CD14-positive monocyte (primary cell): ENCODE results near the gene MEX3C. TPM values are rescaled to one million over a fixed set of nuclear protein-coding genes. Genes with fewer than 3 reads are reported as not detected.

Source experiments
- DNase-seq, 3 donors: peaks; one replicate each; pipeline ENCODE4 v3.0.0-alpha.2; 2011 to 2022
- H2AFZ ChIP-seq: 2 replicates; pipeline ENCODE4 v1.6.0; 2012; ENCODE audit warnings: mild to moderate bottlenecking, low read depth, low read length, inconsistent platforms; ENCODE audit not compliant: insufficient read depth, poor library complexity, severe bottlenecking
- H3K27ac ChIP-seq, 2 donors: 1 replicate in 1 of 2; 2 replicates in 1 of 2; pipeline ENCODE4 v1.5.1; 2012 to 2013; ENCODE audit warnings: low read length in 2 of 2, control low read depth in 1 of 2, inconsistent platforms in 1 of 2, low read depth in 1 of 2, mild to moderate bottlenecking in 1 of 2
- H3K27me3 ChIP-seq, 2 donors: one replicate each; pipeline versions ENCODE4 v1.6.0 to v1.6.1; 2011 to 2013; ENCODE audit warnings: low read length in 2 of 2; ENCODE audit not compliant: control insufficient read depth in 2 of 2, insufficient read depth in 2 of 2
- H3K36me3 ChIP-seq, 2 donors: replicated peaks in 1 of 2; 1 replicate in 1 of 2; 2 replicates in 1 of 2; pipeline versions ENCODE4 v1.5.1 to v1.6.1; 2012 to 2013; ENCODE audit warnings: low read length in 2 of 2, control low read depth in 1 of 2, inconsistent platforms in 1 of 2, mild to moderate bottlenecking in 1 of 2; ENCODE audit not compliant: insufficient read depth in 2 of 2, control insufficient read depth in 1 of 2
- H3K4me1 ChIP-seq, 2 donors: 1 replicate in 1 of 2; 2 replicates in 1 of 2; pipeline versions ENCODE4 v1.5.1 to v1.6.1; 2012 to 2013; ENCODE audit warnings: low read length in 2 of 2, control low read depth in 1 of 2, inconsistent platforms in 1 of 2, mild to moderate bottlenecking in 1 of 2, moderate library complexity in 1 of 2; ENCODE audit not compliant: insufficient read depth in 2 of 2, control insufficient read depth in 1 of 2
- H3K4me2 ChIP-seq: replicated peaks from 2 replicates; pipeline ENCODE3; 2012; ENCODE audit warnings: low read length, moderate library complexity, mild to moderate bottlenecking; ENCODE audit not compliant: poor library complexity, severe bottlenecking; ENCODE audit errors: extremely low read depth
- H3K4me3 ChIP-seq, 3 experiments: fragments of 200-600 bp in 1 of 3; sonication (generic) in 1 of 3; replicated peaks in 1 of 3; 1 replicate in 2 of 3; 2 replicates in 1 of 3; pipeline ENCODE4 v1.5.1; 2011 to 2013; ENCODE audit warnings: low read length in 3 of 3, mild to moderate bottlenecking in 3 of 3, control low read depth in 2 of 3, low read depth in 2 of 3, inconsistent platforms in 1 of 3, moderate library complexity in 1 of 3
- H3K79me2 ChIP-seq: 2 replicates; pipeline ENCODE4 v1.6.0; 2012; ENCODE audit warnings: mild to moderate bottlenecking, control low read depth, inconsistent platforms, low read length, moderate library complexity; ENCODE audit not compliant: insufficient read depth
- H3K9ac ChIP-seq: 2 replicates; pipeline ENCODE4 v1.6.0; 2017; ENCODE audit warnings: low read length, mild to moderate bottlenecking; ENCODE audit not compliant: insufficient read depth, poor library complexity, severe bottlenecking
- H3K9me3 ChIP-seq, 2 donors: replicated peaks in 1 of 2; 1 replicate in 1 of 2; 2 replicates in 1 of 2; pipeline versions ENCODE4 v1.5.1 to v1.6.1; 2012 to 2013; ENCODE audit warnings: low read length in 2 of 2, control low read depth in 1 of 2; ENCODE audit not compliant: control insufficient read depth in 1 of 2, insufficient read depth in 1 of 2
- H4K20me1 ChIP-seq: 2 replicates; pipeline ENCODE4 v1.6.0; 2012; ENCODE audit warnings: mild to moderate bottlenecking, low read length, control low read depth, moderate library complexity; ENCODE audit not compliant: insufficient read depth
- H3K27ac Mint-ChIP-seq, 7 donors: one replicate each; pipeline ENCODE4 v1.8.0; 2020; ENCODE audit warnings: mild to moderate bottlenecking in 7 of 7, mixed read lengths in 7 of 7, moderate library complexity in 6 of 7, inconsistent platforms in 2 of 7
- H3K27me3 Mint-ChIP-seq, 3 donors: one replicate each; pipeline ENCODE4 v1.8.0; 2021 to 2022; ENCODE audit warnings: low read depth in 3 of 3, mild to moderate bottlenecking in 3 of 3, mixed read lengths in 3 of 3, moderate library complexity in 3 of 3, inconsistent platforms in 1 of 3
- H3K36me3 Mint-ChIP-seq, 2 donors: one replicate each; pipeline ENCODE4 v1.8.0; 2020; ENCODE audit warnings: mixed read lengths in 2 of 2, inconsistent platforms in 1 of 2, mild to moderate bottlenecking in 1 of 2
- H3K4me1 Mint-ChIP-seq: one replicate; pipeline ENCODE4 v1.8.0; 2020; ENCODE audit warnings: mild to moderate bottlenecking, mixed read lengths
- H3K4me3 Mint-ChIP-seq, 2 donors: one replicate each; pipeline ENCODE4 v1.8.0; 2020; ENCODE audit warnings: mild to moderate bottlenecking in 2 of 2, mixed read lengths in 2 of 2, moderate library complexity in 1 of 2
- H3K9me3 Mint-ChIP-seq, 7 donors: one replicate each; pipeline ENCODE4 v1.8.0; 2020 to 2022; ENCODE audit warnings: mixed read lengths in 7 of 7, mild to moderate bottlenecking in 6 of 7, moderate library complexity in 6 of 7, inconsistent platforms in 2 of 7
- CTCF ChIP-seq: fragments of 200-600 bp; IDR thresholded peaks from one replicate; pipeline ENCODE4 v1.8.0; 2022; ENCODE audit warnings: antibody characterized with exemption, mild to moderate bottlenecking
- WGBS: methylation state at CpG from one replicate; pipeline ENCODE4 v1.1.5; 2013; ENCODE audit warnings: missing lambda C conversion rate; ENCODE audit not compliant: insufficient coverage; 5-methylcytosine and 5-hydroxymethylcytosine counted together
- intact Hi-C, 2 donors: fragments of 100-400 bp; cut with micrococcal nuclease; formaldehyde crosslinking; loops; one replicate each; pipeline versions ENCODE4 v1.15.0 to v1.15.1; 2023
- polyA minus RNA-seq: library from RNA; depleted of rRNA, polyadenylated mRNA; stranded (reverse); fragments of >200 nt; gene quantifications from 2 replicates; pipeline ENCODE4 v1.2.3, GENCODE V29; 2012
- polyA plus RNA-seq, 3 donors: library from polyadenylated mRNA; depleted of rRNA in 1 of 3; unstranded in 2 of 3; stranded (reverse) in 1 of 3; fragments of 300-500 nt in 2 of 3; fragments of >200 nt in 1 of 3; fragmentation: Illumina TruSeq in 2 of 3; gene quantifications; 1 replicate in 2 of 3; 2 replicates in 1 of 3; pipeline ENCODE4 v1.2.3, GENCODE V29; 2012 to 2021
- total RNA-seq, 12 experiments: library from RNA in 1 of 12; stranded (reverse) in 1 of 12; fragments of 120-200 nt in 1 of 12; gene quantifications; one replicate each; pipeline ENCODE4 v1.2.4 and lab custom pipeline; 2013 to 2026; ENCODE audit warnings: mixed read lengths in 6 of 12, inconsistent platforms in 1 of 12

Gene MEX3C
- 26.8 TPM for total RNA-seq (2013)
- 10 to 100 TPM in 1 of 3 donors, 1 to 10 TPM in 2; 2.3 to 41.3 (median 5.2) TPM for polyA plus RNA-seq
- 20.9 and 23.9 TPM in 2 replicates for polyA minus RNA-seq
- 42.2 to 108 (median 93.0) reads per million in 11 experiments for total RNA-seq (lab: John Stamatoyannopoulos, UW)

DNA sequence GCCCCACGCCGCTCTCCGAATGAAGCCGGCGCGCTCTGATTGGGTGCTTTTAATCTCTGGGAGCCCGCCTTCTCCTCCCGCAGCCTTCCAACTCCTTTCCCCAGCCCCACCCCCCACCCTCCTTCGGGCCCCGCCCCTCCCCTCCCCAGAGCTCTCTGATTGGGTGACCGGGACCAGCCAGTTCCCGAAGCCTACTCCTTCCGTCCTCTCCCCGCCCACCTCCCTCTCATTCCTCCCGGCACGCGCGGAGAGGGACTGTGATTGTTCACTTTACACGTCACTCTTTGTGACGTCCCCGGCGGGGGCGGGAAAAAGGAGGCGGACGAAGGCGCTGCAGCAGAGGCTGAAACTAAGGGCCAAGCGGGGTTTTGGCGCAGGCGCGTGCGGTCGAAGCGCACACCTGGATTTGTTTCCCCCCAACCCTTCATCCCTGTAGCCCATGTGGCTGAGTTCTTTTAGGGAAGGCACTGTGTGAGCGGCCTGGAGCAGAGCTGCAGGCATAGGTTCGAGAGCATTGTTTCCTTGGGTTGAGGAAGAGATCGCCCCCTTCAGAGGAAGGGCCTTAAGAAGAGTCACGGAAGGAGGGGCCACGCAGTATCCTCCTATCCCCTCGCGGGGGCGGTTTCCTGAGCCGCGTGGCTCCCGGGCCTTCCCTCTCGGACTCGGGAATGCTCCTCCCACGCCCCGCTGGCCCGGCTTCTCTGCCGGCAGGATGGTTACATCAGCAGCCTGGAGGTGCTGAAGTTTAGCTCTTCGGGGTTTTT is at the start of gene MEX3C:
Gene MEX3C (minus strand): TSS at position 21 of the 764 bp plus-strand sequence. CDS start 361 bp downstream, outside the sequence.
- H3K9me3 ChIP-seq = no peaks in the 10 kb centered on the region
- Mint-ChIP-seq H3K4me3 (peak within 1 kb of the TSS; percentile 94 to 98), H3K9me3 (peaks cover 0 to 3% (median 0%) of the 10 kb centered on the region in 7 donors), H3K36me3 (peaks cover 0 to 6% of the 10 kb centered on the region in 2 donors), H3K27me3 (peaks cover 0 to 1% (median 1%) of the 10 kb centered on the region in 3 donors), H3K27ac (peak within 1 kb of the TSS; percentile 95 to 99 (median 99)), H3K4me1 (peaks cover 26% of the 10 kb centered on the region)
- peaks cover 13% of the 10 kb centered on the region for H4K20me1 ChIP-seq
- H3K4me3 ChIP-seq = peak within 1 kb of the TSS; percentile 72 to 86 (median 77)
- peak within 1 kb of the TSS; percentile 91 to 93 for H3K27ac ChIP-seq
- H3K4me1 ChIP-seq = peaks cover 16% of the 10 kb centered on the region in 2 donors
- peak within 1 kb of the TSS; percentile 95 for H3K4me2 ChIP-seq
- DNase-seq = peak; percentile 97 to 99 (median 99)
- no peaks in the 10 kb centered on the region for H3K27me3 ChIP-seq
- peaks cover 39% of the 10 kb centered on the region for H3K79me2 ChIP-seq
- TF ChIP-seq CTCF = no peak
- intact Hi-C loops = loop anchor here in 1 of 2 donors (10.0 kb wide), 1 partner anchor 233 kb away; the partner anchor contains the start of gene ELAC1
- WGBS = 0% methylated on average over 28 of the region's 51 CpGs
- H3K9ac ChIP-seq = peak within 1 kb of the TSS; percentile 87
- peak within 1 kb of the TSS; percentile 75 for H2AFZ ChIP-seq
- no peaks in the 10 kb centered on the region for H3K36me3 ChIP-seq

DNA sequence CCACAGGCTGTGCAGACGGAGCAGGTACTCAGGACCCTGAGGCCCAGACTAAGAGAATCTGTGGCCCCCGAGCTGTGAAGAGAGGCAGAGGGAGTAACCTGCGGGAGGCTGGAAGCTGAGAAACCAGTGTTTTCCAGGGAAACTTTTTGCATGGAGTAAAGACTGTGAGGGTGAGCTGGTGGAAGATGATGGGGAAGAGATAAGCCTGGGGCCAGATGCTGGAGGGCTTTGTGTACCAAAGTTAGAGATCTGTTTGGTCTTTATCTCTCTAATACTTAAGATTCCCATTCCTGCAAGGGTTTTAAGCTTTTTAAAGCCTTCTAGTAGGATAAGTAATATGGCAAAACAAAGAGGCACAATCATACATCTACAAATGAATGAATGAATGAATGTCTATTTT is 43.7 kb upstream of the MEX3C start:
- H3K27ac Mint-ChIP-seq = peak overlapping the region in 1 of 7 donors; percentile 5

More for the DNA sequence above, 43.7 kb upstream of the MEX3C start:
- no peak overlapping the region for H3K4me3 Mint-ChIP-seq
- WGBS = 94% methylated on average over 3 of the region's 3 CpGs
- no peaks in the 10 kb centered on the region for H4K20me1 ChIP-seq
- no peaks in the 10 kb centered on the region for H3K4me1 Mint-ChIP-seq
- intact Hi-C loops = no loop called here
- H2AFZ ChIP-seq = no peak overlapping the region
- H3K79me2 ChIP-seq = no peaks in the 10 kb centered on the region
- H3K27me3 ChIP-seq = no peaks in the 10 kb centered on the region
- H3K9me3 ChIP-seq = no peaks in the 10 kb centered on the region
- no peaks in the 10 kb centered on the region for H3K4me1 ChIP-seq
- H3K27ac ChIP-seq = no peak overlapping the region
- TF ChIP-seq CTCF = no peak
- H3K27me3 Mint-ChIP-seq = peaks cover 1 to 3% (median 3%) of the 10 kb centered on the region in 3 donors
- peaks cover 0 to 3% (median 0%) of the 10 kb centered on the region in 7 donors for H3K9me3 Mint-ChIP-seq
- H3K36me3 ChIP-seq = no peaks in the 10 kb centered on the region
- no peak for DNase-seq
- H3K36me3 Mint-ChIP-seq = no peaks in the 10 kb centered on the region
- H3K9ac ChIP-seq = no peak overlapping the region
- H3K4me2 ChIP-seq = no peak overlapping the region
- H3K4me3 ChIP-seq = no peak overlapping the region
